HG03095 (cell line): ENCODE results near the gene APEH.

ENCODE experiments used
- ATAC-seq: cut with Tn5 transposase; IDR thresholded peaks from one replicate; pipeline ENCODE4 v1.9.1; 2021; ENCODE audit warnings: moderate library complexity; ENCODE audit not compliant: unreplicated experiment

Gene APEH

GRCh38 chr3:49650177-49650576 is 24.0 kb upstream of the APEH start:
- no peak for ATAC-seq

- ATAC-seq = no peak
These were observed 23.5 kb upstream of the APEH start for GRCh38 chr3:49650637-49651036.

GRCh38 chr3:49652218-49652902 is 21.8 kb upstream of the APEH start:
- no peak for ATAC-seq

- ATAC-seq = no peak
These were observed 21.2 kb upstream of the APEH start for GRCh38 chr3:49652903-49653415.

- ATAC-seq = no peak
These were observed 20.5 kb upstream of the APEH start for GRCh38 chr3:49653621-49654020.

GRCh38 chr3:49654176-49654825 is 19.9 kb upstream of the APEH start:
- ATAC-seq = no peak

GRCh38 chr3:49654955-49655556 is 19.1 kb upstream of the APEH start:
- ATAC-seq = no peak

GRCh38 chr3:49655731-49656285 is 18.3 kb upstream of the APEH start:
- ATAC-seq = no peak

GRCh38 chr3:49656541-49657112 is 17.5 kb upstream of the APEH start:
- no peak for ATAC-seq

GRCh38 chr3:49657208-49657915 is 16.8 kb upstream of the APEH start:
- ATAC-seq = no peak

- no peak for ATAC-seq
These were observed 15.4 kb upstream of the APEH start for GRCh38 chr3:49658711-49659110.

- no peak for ATAC-seq
These were observed 14.4 kb upstream of the APEH start for GRCh38 chr3:49659756-49660155.

- ATAC-seq = no peak
These were observed 12.9 kb upstream of the APEH start for GRCh38 chr3:49661281-49661680.

- ATAC-seq = no peak
These were observed 12.1 kb upstream of the APEH start for GRCh38 chr3:49662021-49662420.

- no peak for ATAC-seq
These were observed 11.3 kb upstream of the APEH start for GRCh38 chr3:49662720-49663413.

GRCh38 chr3:49663831-49664230 is 10.3 kb upstream of the APEH start:
- ATAC-seq = no peak

- ATAC-seq = no peak
These were observed 9.9 kb upstream of the APEH start for GRCh38 chr3:49664300-49664699.

GRCh38 chr3:49665822-49666519 is 8.2 kb upstream of the APEH start:
- no peak for ATAC-seq

GRCh38 chr3:49666592-49666991 is 7.6 kb upstream of the APEH start:
- ATAC-seq = no peak
